Measurements from ENCODE around the gene HAP1.

GRCh38 chr17:41737680-41738023, 3.2 kb upstream of the HAP1 start:
- TF ChIP-seq CTCF (IDR thresholded peaks at IDR 0.05; ENCODE audit: low read length) (no peak), EZH2phosphoT487 (IDR thresholded peaks at IDR 0.05; ENCODE audit: low read length) (no peak)
